GM12878 (cell line): ENCODE data around the gene CYP8B1. TPM values are rescaled to one million over a fixed set of nuclear protein-coding genes. Genes with fewer than 3 reads are reported as not detected.

ENCODE experiments used
- ATAC-seq: fragments of 200-7000 bp; cut with Tn5 transposase; 3 replicates; pipeline ENCODE4 v1.9.1; 2020; ENCODE audit warnings: mild to moderate bottlenecking, moderate library complexity
- BruUV-seq: library from RNA; stranded (reverse); fragments of 400-500 nt; replicated peaks from 2 replicates; lab custom pipeline; 2021; lab: Mats Ljungman, UMichigan
- CTCF ChIA-PET: fragments of 300-600 bp; sonication (Branson Sonifier 250); formaldehyde crosslinking; extraction: SDS; loops from one replicate; lab custom pipeline; 2021; ENCODE audit warnings: inconsistent platforms; lab: Yijun Ruan, JAX
- POLR2A ChIA-PET: fragments of 350-600 bp; formaldehyde crosslinking; extraction: SDS; loops from one replicate; lab custom pipeline; 2021; ENCODE audit warnings: inconsistent platforms; lab: Charles Lee
- RAD21 ChIA-PET: fragments of 300-600 bp; sonication (Branson Sonifier 250); formaldehyde crosslinking; loops from one replicate; lab custom pipeline; 2023; ENCODE audit warnings: antibody characterized with exemption; ENCODE audit not compliant: unreplicated experiment; lab: Charles Lee
- SMC1A ChIA-PET: fragments of 300-600 bp; sonication (Branson Sonifier 250); formaldehyde crosslinking; loops from one replicate; lab custom pipeline; 2023; ENCODE audit not compliant: unreplicated experiment, uncharacterized antibody; lab: Charles Lee
- DNase-seq: peaks from one replicate; pipeline ENCODE4 v3.0.0-alpha.2; 2011; ENCODE audit warnings: low read depth, low spot score
- FAIRE-seq: peaks from 3 replicates; lab custom pipeline; 2011; peaks lifted over from hg19 to GRCh38; lab: Jason Lieb, UNC
- H2AFZ ChIP-seq: 2 replicates; pipeline ENCODE4 v1.6.0; 2011; ENCODE audit warnings: low read depth, low read length, control low read depth; ENCODE audit not compliant: control insufficient read depth
- H3K27ac ChIP-seq: 2 replicates; pipeline ENCODE4 v1.5.1; 2011; ENCODE audit warnings: control low read depth; ENCODE audit not compliant: control insufficient read depth, insufficient read depth
- H3K27me3 ChIP-seq, 2 experiments: replicated peaks in 1 of 2; 2 replicates each; pipeline versions ENCODE4 v1.6.0 to v1.6.1; 2011; ENCODE audit warnings: low read length in 1 of 2; ENCODE audit not compliant: control insufficient read depth in 2 of 2, insufficient read depth in 2 of 2
- H3K36me3 ChIP-seq, 2 experiments: 2 replicates each; pipeline ENCODE4 v1.5.1; 2011; ENCODE audit warnings: low read length in 1 of 2; ENCODE audit not compliant: control insufficient read depth in 2 of 2, insufficient read depth in 2 of 2
- H3K4me1 ChIP-seq: 2 replicates; pipeline ENCODE4 v1.6.1; 2011; ENCODE audit warnings: mild to moderate bottlenecking, low read length, moderate library complexity, mixed read lengths; ENCODE audit not compliant: control insufficient read depth, insufficient read depth
- H3K4me2 ChIP-seq: 2 replicates; pipeline ENCODE4 v1.6.0; 2011; ENCODE audit warnings: control low read depth; ENCODE audit not compliant: control insufficient read depth, insufficient read depth
- H3K4me3 ChIP-seq: fragments of 200-600 bp; sonication (generic); 2 replicates; pipeline ENCODE4 v1.5.1; 2016
- H3K79me2 ChIP-seq: 2 replicates; pipeline ENCODE4 v1.6.0; 2011; ENCODE audit warnings: low read length; ENCODE audit not compliant: control insufficient read depth, insufficient read depth
- H3K9ac ChIP-seq: 2 replicates; pipeline ENCODE4 v1.8.0; 2011; ENCODE audit warnings: low read length, control low read depth, mixed read lengths; ENCODE audit not compliant: control insufficient read depth, insufficient read depth
- H3K9me3 ChIP-seq: replicated peaks from 3 replicates; pipeline ENCODE4 v1.5.1; 2011; ENCODE audit warnings: mild to moderate bottlenecking, low read length; ENCODE audit not compliant: control insufficient read depth, insufficient read depth
- H4K20me1 ChIP-seq: 2 replicates; pipeline ENCODE4 v1.6.0; 2011; ENCODE audit not compliant: control insufficient read depth, insufficient read depth
- BCL11A ChIP-seq: IDR thresholded peaks from 2 replicates; pipeline ENCODE4 v1.6.1; 2011; ENCODE audit warnings: low read depth, low read length
- CBFB ChIP-seq: IDR thresholded peaks from 2 replicates; pipeline ENCODE4 v1.6.1; 2016; ENCODE audit warnings: antibody characterized with exemption, low read depth
- CBX3 ChIP-seq: fragments of 200-600 bp; sonication (generic); IDR thresholded peaks from 2 replicates; pipeline ENCODE4 v1.6.1; 2016; ENCODE audit warnings: low read depth, borderline replicate concordance
- HCFC1 ChIP-seq: fragments of 150-350 bp; IDR thresholded peaks from 2 replicates; pipeline ENCODE4 v1.6.1; 2014; ENCODE audit warnings: low read length
- HDAC6 ChIP-seq: fragments of 200-600 bp; sonication (generic); IDR thresholded peaks from one replicate; pipeline ENCODE4 v1.8.0; 2017; ENCODE audit warnings: antibody characterized with exemption; ENCODE audit not compliant: unreplicated experiment
- JUNB ChIP-seq: IDR thresholded peaks from 2 replicates; pipeline ENCODE4 v1.6.1; 2016; ENCODE audit warnings: antibody characterized with exemption, mild to moderate bottlenecking
- POLR2AphosphoS2 ChIP-seq: IDR thresholded peaks from 2 replicates; pipeline ENCODE4 v1.6.1; 2011; ENCODE audit warnings: low read depth, mild to moderate bottlenecking, low read length, improper control_type of control experiment, moderate library complexity
- POU2F2 ChIP-seq: IDR thresholded peaks from 3 replicates; pipeline ENCODE4 v1.6.1; 2011; ENCODE audit warnings: low read depth, mild to moderate bottlenecking, low read length, borderline replicate concordance
- RCOR1 ChIP-seq: conservative IDR thresholded peaks from 2 replicates; pipeline ENCODE4 v1.6.1; 2012; ENCODE audit warnings: low read depth, low read length, improper control_type of control experiment
- RELA ChIP-seq: fragments of 450-650 bp; IDR thresholded peaks from 2 replicates; pipeline ENCODE4 v1.8.0; 2014; ENCODE audit warnings: borderline replicate concordance; ENCODE audit not compliant: partially characterized antibody
- SREBF1 ChIP-seq: IDR thresholded peaks from 2 replicates; pipeline ENCODE4 v1.6.1; 2012; ENCODE audit warnings: mild to moderate bottlenecking, low read length
- TCF7 ChIP-seq: IDR thresholded peaks from 2 replicates; pipeline ENCODE4 v1.6.1; 2014; ENCODE audit warnings: antibody characterized with exemption, borderline replicate concordance
- YBX1 ChIP-seq: fragments of 450-650 bp; IDR thresholded peaks from 2 replicates; pipeline ENCODE4 v1.6.1; 2016; ENCODE audit warnings: antibody characterized with exemption
- YY1 ChIP-seq: IDR thresholded peaks from 2 replicates; pipeline ENCODE4 v1.6.1; 2011; ENCODE audit warnings: low read depth, mild to moderate bottlenecking, low read length
- ZNF207 ChIP-seq: fragments of 450-650 bp; IDR thresholded peaks from 2 replicates; pipeline ENCODE4 v1.6.1; 2014; ENCODE audit warnings: antibody characterized with exemption, mild to moderate bottlenecking, borderline replicate concordance
- ZNF217 ChIP-seq: fragments of 450-650 bp; IDR thresholded peaks from 2 replicates; pipeline ENCODE4 v1.6.1; 2017; ENCODE audit warnings: antibody characterized with exemption, mild to moderate bottlenecking
- ZNF274 ChIP-seq: IDR thresholded peaks from one replicate; pipeline ENCODE4 v1.8.0; 2011; ENCODE audit not compliant: insufficient read length, insufficient read depth
- WGBS: methylation state at CpG from one replicate; pipeline ENCODE4 v1.1.6; 2016; ENCODE audit warnings: low lambda C conversion rate; ENCODE audit not compliant: insufficient replicate concordance, insufficient coverage; ENCODE audit errors: missing lambda C conversion rate; 5-methylcytosine and 5-hydroxymethylcytosine counted together
- in situ Hi-C: fragments of 300-500 bp; cut with MboI; formaldehyde crosslinking; loops from 9 replicates; pipeline ENCODE4 v1.14.3; 2018; ENCODE audit warnings: mixed read lengths
- intact Hi-C: fragments of 100-400 bp; cut with micrococcal nuclease; formaldehyde crosslinking; loops from one replicate; pipeline ENCODE4 v1.14.2; 2022; ENCODE audit not compliant: unreplicated experiment
- polyA plus RNA-seq, 11 experiments: library from polyadenylated mRNA; depleted of rRNA in 4 of 11; unstranded in 6 of 11; stranded (reverse) in 5 of 11; fragments of >200 nt; fragmentation: Nextera tagmentation in 4 of 11; fragmentation: Illumina TruSeq in 1 of 11; extraction: Ambion mirVana in 4 of 11; extraction: Trizol in 1 of 11; gene quantifications; 1 replicate in 1 of 11; 2 replicates in 10 of 11; pipeline versions ENCODE4 v1.2.1 to v1.2.3, GENCODE V29; 2011 to 2016; ENCODE audit warnings: inconsistent platforms in 2 of 11, missing spikeins in 2 of 11, low read depth in 1 of 11
- total RNA-seq, 4 experiments: library from RNA; depleted of rRNA in 3 of 4; stranded (reverse); fragments of >200 nt in 3 of 4; fragmentation: Illumina TruSeq in 1 of 4; extraction: Trizol in 1 of 4; gene quantifications; 2 replicates each; pipeline versions ENCODE4 v1.2.1 to v1.2.3, GENCODE V29; 2013 to 2021
- TF ChIP-seq, protein P1 (sequence below): IDR thresholded peaks from 2 replicates; pipeline ENCODE4 v1.6.1; 2012; ENCODE audit warnings: low read depth, low read length, improper control_type of control experiment
- TF ChIP-seq, protein P2 (sequence below): fragments of 150-350 bp; IDR thresholded peaks from 2 replicates; pipeline ENCODE4 v1.6.1; 2014; ENCODE audit warnings: mild to moderate bottlenecking, low read depth, low read length
- TF ChIP-seq, protein P3 (sequence below): IDR thresholded peaks from 2 replicates; pipeline ENCODE4 v1.6.1; 2011; ENCODE audit warnings: low read depth, low read length, improper control_type of control experiment, borderline replicate concordance

The CYP8B1 gene
- total and polyA plus RNA-seq, 10 of the 15 experiments (the other 5 are each of a cell fraction or from before 2014, with no cell fraction given), result 0.08 TPM; not detected in 9

DNA sequence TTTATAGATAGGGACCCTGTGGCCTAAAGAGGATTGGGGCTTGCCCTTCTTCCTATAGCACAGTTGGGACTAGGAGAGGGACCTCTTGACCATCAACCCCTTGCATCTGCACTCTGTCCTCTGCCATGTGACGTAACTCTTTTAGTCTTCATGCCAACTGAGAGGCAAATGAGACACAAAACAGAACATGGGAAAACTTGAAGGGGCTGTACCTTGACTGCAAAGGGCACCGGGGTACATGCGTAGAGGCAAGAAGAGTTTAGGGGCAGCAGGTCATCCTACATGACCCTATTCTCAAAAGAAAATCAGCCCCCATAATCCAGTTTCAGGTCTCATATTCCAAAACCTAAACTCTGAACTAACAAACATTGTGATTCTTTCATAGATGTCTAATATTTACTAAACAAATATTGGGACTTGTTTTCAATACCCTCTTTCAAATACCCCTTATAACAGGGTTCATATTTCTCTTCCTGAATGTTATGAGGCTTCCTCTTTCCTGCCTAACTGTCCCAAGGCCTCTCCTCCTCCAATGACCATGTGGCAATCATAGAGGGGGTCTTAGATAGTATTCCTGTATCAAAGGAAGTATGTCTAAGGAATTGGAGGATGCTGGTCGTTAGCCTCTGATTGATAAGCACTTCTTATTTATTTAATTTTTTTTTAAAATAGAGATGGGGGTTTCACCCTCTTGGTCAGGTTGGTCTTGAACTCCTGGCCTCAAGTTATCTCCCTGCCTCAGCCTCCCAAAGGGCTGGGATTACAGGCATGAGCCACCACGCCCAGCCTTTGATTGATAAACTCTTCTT is 45.8 kb downstream of the CYP8B1 start:
- ATAC-seq (no peak), FAIRE-seq (no peak), DNase-seq (no peak)
- Histone ChIP-seq H3K79me2 (no peaks in the 10 kb centered on the region), H4K20me1 (no peaks in the 10 kb centered on the region), H3K36me3 (no peaks in the 10 kb centered on the region), H3K9me3 (no peaks in the 10 kb centered on the region), H3K4me2 (no peak overlapping the region), H3K27ac (no peak overlapping the region), H3K4me1 (no peaks in the 10 kb centered on the region), H3K9ac (no peak overlapping the region), H2AFZ (no peak overlapping the region), H3K4me3 (no peak overlapping the region), H3K27me3 (no peaks in the 10 kb centered on the region)
- ChIA-PET RAD21 (interaction anchor here (1.4 to 2.1 kb wide), 2 partner anchors 9 to 10 kb away, joined by 3 to 15 read pairs; no protein-coding TSS in a partner anchor), SMC1A (interaction anchor here (0.7 to 1.5 kb wide), 3 partner anchors 49 to 639 kb away, joined by 3 to 5 read pairs (median 3); no protein-coding TSS in a partner anchor), POLR2A (no interaction called here), CTCF (interaction anchor here (0.6 to 3.3 kb wide), 10 partner anchors 9 to 354 kb away, joined by 3 to 35 read pairs (median 5); no protein-coding TSS in a partner anchor)
- in situ Hi-C loops, result no loop called here
- intact Hi-C loops, result loop anchor here (2.0 kb wide), 1 partner anchor 49 kb away; no protein-coding TSS in a partner anchor
- no TSS peak for BruUV-seq
- no peak for TF ChIP-seq SREBF1
- TF ChIP-seq, protein P1, sequence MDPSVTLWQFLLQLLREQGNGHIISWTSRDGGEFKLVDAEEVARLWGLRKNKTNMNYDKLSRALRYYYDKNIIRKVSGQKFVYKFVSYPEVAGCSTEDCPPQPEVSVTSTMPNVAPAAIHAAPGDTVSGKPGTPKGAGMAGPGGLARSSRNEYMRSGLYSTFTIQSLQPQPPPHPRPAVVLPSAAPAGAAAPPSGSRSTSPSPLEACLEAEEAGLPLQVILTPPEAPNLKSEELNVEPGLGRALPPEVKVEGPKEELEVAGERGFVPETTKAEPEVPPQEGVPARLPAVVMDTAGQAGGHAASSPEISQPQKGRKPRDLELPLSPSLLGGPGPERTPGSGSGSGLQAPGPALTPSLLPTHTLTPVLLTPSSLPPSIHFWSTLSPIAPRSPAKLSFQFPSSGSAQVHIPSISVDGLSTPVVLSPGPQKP, result no peak
- TF ChIP-seq BCL11A, result no peak
- TF ChIP-seq, protein P2, sequence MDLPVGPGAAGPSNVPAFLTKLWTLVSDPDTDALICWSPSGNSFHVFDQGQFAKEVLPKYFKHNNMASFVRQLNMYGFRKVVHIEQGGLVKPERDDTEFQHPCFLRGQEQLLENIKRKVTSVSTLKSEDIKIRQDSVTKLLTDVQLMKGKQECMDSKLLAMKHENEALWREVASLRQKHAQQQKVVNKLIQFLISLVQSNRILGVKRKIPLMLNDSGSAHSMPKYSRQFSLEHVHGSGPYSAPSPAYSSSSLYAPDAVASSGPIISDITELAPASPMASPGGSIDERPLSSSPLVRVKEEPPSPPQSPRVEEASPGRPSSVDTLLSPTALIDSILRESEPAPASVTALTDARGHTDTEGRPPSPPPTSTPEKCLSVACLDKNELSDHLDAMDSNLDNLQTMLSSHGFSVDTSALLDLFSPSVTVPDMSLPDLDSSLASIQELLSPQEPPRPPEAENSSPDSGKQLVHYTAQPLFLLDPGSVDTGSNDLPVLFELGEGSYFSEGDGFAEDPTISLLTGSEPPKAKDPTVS, result no peak
- TF ChIP-seq HDAC6, result no peak
- no peak for TF ChIP-seq POU2F2
- no peak for TF ChIP-seq RELA
- TF ChIP-seq RCOR1, result no peak
- no peak for TF ChIP-seq CBFB
- no peak for TF ChIP-seq TCF7
- no peak for TF ChIP-seq CBX3
- TF ChIP-seq POLR2AphosphoS2, result no peak
- TF ChIP-seq, protein P3, sequence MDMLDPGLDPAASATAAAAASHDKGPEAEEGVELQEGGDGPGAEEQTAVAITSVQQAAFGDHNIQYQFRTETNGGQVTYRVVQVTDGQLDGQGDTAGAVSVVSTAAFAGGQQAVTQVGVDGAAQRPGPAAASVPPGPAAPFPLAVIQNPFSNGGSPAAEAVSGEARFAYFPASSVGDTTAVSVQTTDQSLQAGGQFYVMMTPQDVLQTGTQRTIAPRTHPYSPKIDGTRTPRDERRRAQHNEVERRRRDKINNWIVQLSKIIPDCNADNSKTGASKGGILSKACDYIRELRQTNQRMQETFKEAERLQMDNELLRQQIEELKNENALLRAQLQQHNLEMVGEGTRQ, result no peak
- no peak for TF ChIP-seq ZNF274
- TF ChIP-seq YY1, result no peak
- TF ChIP-seq JUNB, result no peak
- no peak for TF ChIP-seq HCFC1
- no peak for TF ChIP-seq YBX1
- TF ChIP-seq ZNF217, result no peak
- no peak for TF ChIP-seq ZNF207
- WGBS, result 38% methylated on average over 5 of the region's 5 CpGs
